MM.1S (cell line): ENCODE data around the gene PM20D2.
"Not testable (repeated sequence)": the region's sequence is repeated elsewhere in the genome, so short reads cannot be mapped to it uniquely, and the experiment has no call there.

ENCODE experiments used
- EZH2 ChIP-seq: fragments of 300-600 bp; sonication (generic); optimal IDR thresholded peaks from 2 replicates; pipeline ENCODE3; 2017; ENCODE audit warnings: low read depth, mild to moderate bottlenecking, antibody characterized with exemption, low read length, mixed read lengths
- TF ChIP-seq, protein P1 (sequence below): fragments of 300-600 bp; sonication (generic); IDR thresholded peaks from 2 replicates; pipeline ENCODE4 v1.5.1; 2016; ENCODE audit warnings: antibody characterized with exemption, low read length, mixed read lengths

DNA sequence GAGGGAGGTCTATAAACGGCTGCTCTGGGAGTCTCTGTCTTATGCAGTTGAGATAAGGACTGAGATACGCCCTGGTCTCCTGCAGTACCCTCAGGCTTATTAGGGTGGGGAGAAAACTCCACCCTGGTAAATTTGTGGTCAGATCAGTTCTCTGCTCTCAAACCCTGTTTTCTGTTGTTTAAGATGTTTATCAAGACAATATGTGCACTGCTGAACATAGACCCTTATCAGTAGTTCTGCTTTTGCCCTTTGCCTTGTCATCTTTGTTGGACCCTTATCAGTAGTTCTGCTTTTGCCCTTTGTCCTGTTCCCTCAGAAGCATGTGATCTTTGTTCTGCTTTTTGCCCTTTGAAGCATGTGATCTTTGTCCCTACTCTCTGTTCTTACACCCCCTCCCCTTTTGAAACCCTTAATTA is 17.6 kb upstream of the PM20D2 start:
- TF ChIP-seq, protein P1, sequence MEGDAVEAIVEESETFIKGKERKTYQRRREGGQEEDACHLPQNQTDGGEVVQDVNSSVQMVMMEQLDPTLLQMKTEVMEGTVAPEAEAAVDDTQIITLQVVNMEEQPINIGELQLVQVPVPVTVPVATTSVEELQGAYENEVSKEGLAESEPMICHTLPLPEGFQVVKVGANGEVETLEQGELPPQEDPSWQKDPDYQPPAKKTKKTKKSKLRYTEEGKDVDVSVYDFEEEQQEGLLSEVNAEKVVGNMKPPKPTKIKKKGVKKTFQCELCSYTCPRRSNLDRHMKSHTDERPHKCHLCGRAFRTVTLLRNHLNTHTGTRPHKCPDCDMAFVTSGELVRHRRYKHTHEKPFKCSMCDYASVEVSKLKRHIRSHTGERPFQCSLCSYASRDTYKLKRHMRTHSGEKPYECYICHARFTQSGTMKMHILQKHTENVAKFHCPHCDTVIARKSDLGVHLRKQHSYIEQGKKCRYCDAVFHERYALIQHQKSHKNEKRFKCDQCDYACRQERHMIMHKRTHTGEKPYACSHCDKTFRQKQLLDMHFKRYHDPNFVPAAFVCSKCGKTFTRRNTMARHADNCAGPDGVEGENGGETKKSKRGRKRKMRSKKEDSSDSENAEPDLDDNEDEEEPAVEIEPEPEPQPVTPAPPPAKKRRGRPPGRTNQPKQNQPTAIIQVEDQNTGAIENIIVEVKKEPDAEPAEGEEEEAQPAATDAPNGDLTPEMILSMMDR = not testable (repeated sequence)
- TF ChIP-seq EZH2 = not testable (repeated sequence)
